AG04450 (cell line): ENCODE results near the gene DAPP1. TPM values are rescaled to one million over a fixed set of nuclear protein-coding genes. Genes with fewer than 3 reads are reported as not detected.

Experiments
- CTCF ChIA-PET: fragments of 300-600, 350-600 bp; formaldehyde crosslinking; extraction: SDS; loops from one replicate; lab custom pipeline; 2022; ENCODE audit warnings: antibody characterized with exemption, inconsistent platforms; lab: Charles Lee
- POLR2A ChIA-PET: fragments of 350-600 bp; formaldehyde crosslinking; extraction: SDS; loops from one replicate; lab custom pipeline; 2021; ENCODE audit warnings: antibody characterized with exemption, inconsistent platforms; lab: Yijun Ruan, JAX
- DNase-seq: peaks from one replicate; pipeline ENCODE4 v3.0.0-alpha.2; 2011; ENCODE audit warnings: low read depth, low spot score
- H3K27ac ChIP-seq: one replicate; pipeline ENCODE4 v1.5.1; 2012; ENCODE audit warnings: low read depth, low read length, control low read depth
- H3K27me3 ChIP-seq: one replicate; pipeline ENCODE4 v1.6.0; 2012; ENCODE audit warnings: low read length; ENCODE audit not compliant: control insufficient read depth, insufficient read depth
- H3K4me3 ChIP-seq: 2 replicates; pipeline ENCODE4 v1.5.1; 2011; ENCODE audit warnings: mild to moderate bottlenecking, low read depth, low read length, control low read depth
- H3K9me3 ChIP-seq: 2 replicates; pipeline ENCODE4 v1.5.1; 2012; ENCODE audit warnings: low read length; ENCODE audit not compliant: control insufficient read depth, insufficient read depth
- CTCF ChIP-seq: IDR thresholded peaks from 2 replicates; pipeline ENCODE4 v1.5.1; 2011; ENCODE audit warnings: low read depth, low read length, control low read depth, inconsistent platforms
- polyA plus RNA-seq: library from polyadenylated mRNA; depleted of rRNA; stranded (reverse); fragments of >200 nt; gene quantifications from 2 replicates; pipeline ENCODE4 v1.2.3, GENCODE V29; 2011

DAPP1 gene
- polyA plus RNA-seq, 1 experiment = not detected

- CTCF ChIA-PET = no interaction called here
- no peak overlapping the region for H3K4me3 ChIP-seq
- POLR2A ChIA-PET = no interaction called here
- H3K27me3 ChIP-seq = no peaks in the 10 kb centered on the region
- DNase-seq = no peak
- no peaks in the 10 kb centered on the region for H3K9me3 ChIP-seq
- TF ChIP-seq CTCF = no peak
- no peak overlapping the region for H3K27ac ChIP-seq
Measured at GRCh38 chr4:99876946-99877345, 60.3 kb downstream of the DAPP1 start.

DNA sequence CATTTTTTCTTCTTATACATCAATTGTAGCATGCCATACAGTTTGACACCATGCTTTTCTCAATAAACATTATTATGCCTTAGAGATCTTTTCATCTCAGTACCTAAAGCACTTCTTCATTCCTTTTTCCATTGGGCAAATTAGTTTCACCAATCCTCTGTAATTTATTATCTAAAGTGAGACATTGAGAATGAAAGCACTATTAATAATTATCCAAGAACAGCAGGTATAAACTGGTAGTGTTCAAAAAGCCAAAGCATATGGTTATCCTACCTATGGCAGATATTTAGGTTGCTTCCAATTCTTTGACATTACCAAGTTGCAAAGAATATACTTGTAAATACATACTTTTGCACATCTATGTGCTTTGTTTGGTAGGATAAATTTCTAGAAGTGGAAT is 62.0 kb downstream of the DAPP1 start:
- Histone ChIP-seq H3K27ac (no peak overlapping the region), H3K9me3 (no peaks in the 10 kb centered on the region), H3K27me3 (no peaks in the 10 kb centered on the region), H3K4me3 (no peak overlapping the region)
- ChIA-PET CTCF (no interaction called here), POLR2A (no interaction called here)
- no peak for TF ChIP-seq CTCF
- DNase-seq = no peak

- H3K27me3 ChIP-seq = no peaks in the 10 kb centered on the region
- no peak for TF ChIP-seq CTCF
- H3K9me3 ChIP-seq = no peaks in the 10 kb centered on the region
- ChIA-PET CTCF (no interaction called here), POLR2A (no interaction called here)
- no peak overlapping the region for H3K27ac ChIP-seq
- no peak for DNase-seq
- no peak overlapping the region for H3K4me3 ChIP-seq
Measured at GRCh38 chr4:99879458-99879857, 62.8 kb downstream of the DAPP1 start.

- no peak for DNase-seq
- H3K9me3 ChIP-seq = no peaks in the 10 kb centered on the region
- CTCF ChIA-PET = interaction anchor here (0.8 to 1.2 kb wide), 6 partner anchors 23 to 422 kb away, joined by 3 to 7 read pairs (median 3); no protein-coding TSS in a partner anchor
- TF ChIP-seq CTCF = peak; percentile 53
- no peak overlapping the region for H3K27ac ChIP-seq
- no peak overlapping the region for H3K4me3 ChIP-seq
- no peaks in the 10 kb centered on the region for H3K27me3 ChIP-seq
- POLR2A ChIA-PET = no interaction called here
Measured at GRCh38 chr4:99885063-99885664, 68.5 kb downstream of the DAPP1 start.

- no peak for DNase-seq
- Histone ChIP-seq H3K27me3 (no peaks in the 10 kb centered on the region), H3K9me3 (no peaks in the 10 kb centered on the region), H3K27ac (no peak overlapping the region), H3K4me3 (no peak overlapping the region)
- no peak for TF ChIP-seq CTCF
- ChIA-PET CTCF (interaction anchor here (1.0 to 1.2 kb wide), 2 partner anchors 74 to 422 kb away, joined by 3 to 7 read pairs; no protein-coding TSS in a partner anchor), POLR2A (no interaction called here)
Measured at GRCh38 chr4:99885687-99886086, 69.1 kb downstream of the DAPP1 start.
